ENCODE measurements around the gene TPCN2. TPM values are rescaled to one million over a fixed set of nuclear protein-coding genes. Genes with fewer than 3 reads are reported as not detected.

The TPCN2 gene
- total RNA-seq, 1 experiment from 2014 or later, result 63.6 TPM

DNA sequence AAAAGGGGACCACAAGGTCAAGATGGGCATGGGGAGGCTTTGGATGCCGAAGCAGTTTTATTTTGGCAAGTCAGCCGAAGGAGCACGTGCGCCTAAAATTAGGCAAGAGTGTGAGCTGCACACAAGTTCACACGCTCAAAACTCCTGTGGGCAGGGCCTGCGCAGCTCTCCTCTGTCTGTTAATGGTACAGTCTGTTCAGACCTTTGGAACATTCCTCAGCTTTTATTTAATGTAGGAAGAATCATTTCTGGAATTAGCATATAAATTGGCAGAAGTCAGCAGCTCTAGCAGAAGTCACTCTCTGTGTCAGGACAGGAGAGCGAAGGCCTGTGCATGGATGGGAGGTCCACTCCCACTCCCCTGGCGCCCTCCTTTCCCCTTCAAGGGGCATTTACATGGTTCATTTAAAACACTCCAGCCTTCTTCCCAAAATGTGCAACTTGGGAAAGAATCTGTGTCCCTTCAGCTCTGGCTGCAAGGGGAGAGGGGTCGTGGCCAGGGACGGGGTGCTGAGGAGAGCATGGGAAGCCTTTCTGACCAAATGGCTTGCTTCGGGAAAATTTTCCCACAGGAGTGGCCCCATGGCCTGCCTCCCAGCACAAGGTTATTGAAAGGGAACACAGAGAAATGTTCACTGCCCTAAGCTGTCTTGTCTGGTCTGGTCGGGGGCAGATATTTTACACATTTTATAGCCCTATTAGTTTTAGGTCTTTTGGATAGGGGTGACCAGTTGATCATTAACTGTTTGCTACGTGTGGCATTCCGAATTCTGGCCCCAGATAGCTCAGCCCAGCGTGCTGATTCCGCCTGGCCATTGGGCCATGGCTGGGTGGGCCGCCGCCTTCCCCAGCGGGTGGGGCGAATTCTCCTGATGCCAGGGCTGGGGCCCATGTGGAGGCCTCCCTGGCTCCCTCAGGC is 63.2 kb downstream of the TPCN2 start:
- H3K27me3 Mint-ChIP-seq (ENCODE audit: insufficient read depth, unreplicated experiment), result no peaks in the 10 kb centered on the region
- TSS peak; percentile 88 for BruUV-seq (replicated peaks)
- H3K9me3 Mint-ChIP-seq (ENCODE audit: unreplicated experiment), result peaks cover 24% of the 10 kb centered on the region
- H3K4me1 Mint-ChIP-seq (ENCODE audit: low read depth, unreplicated experiment), result peaks cover 27% of the 10 kb centered on the region
- POLR2A ChIA-PET, result interaction anchor here (1.4 kb wide), 1 partner anchor 11 kb away, joined by 5 read pairs; no protein-coding TSS in a partner anchor
- Histone ChIP-seq H3K36me3 (ENCODE audit: control insufficient read depth, insufficient read depth, low read length) (peaks cover 3% of the 10 kb centered on the region; the same call in 1 of the 2 replicates), H3K9me3 (peaks cover 15% of the 10 kb centered on the region), H3K4me3 (ENCODE audit: low read depth, low read length) (no peak overlapping the region), H3K4me1 (peaks cover 47% of the 10 kb centered on the region), H3K27me3 (replicated peaks; ENCODE audit: control insufficient read depth, insufficient read depth, low read length) (no peaks in the 10 kb centered on the region)
- TF ChIP-seq, protein P1, sequence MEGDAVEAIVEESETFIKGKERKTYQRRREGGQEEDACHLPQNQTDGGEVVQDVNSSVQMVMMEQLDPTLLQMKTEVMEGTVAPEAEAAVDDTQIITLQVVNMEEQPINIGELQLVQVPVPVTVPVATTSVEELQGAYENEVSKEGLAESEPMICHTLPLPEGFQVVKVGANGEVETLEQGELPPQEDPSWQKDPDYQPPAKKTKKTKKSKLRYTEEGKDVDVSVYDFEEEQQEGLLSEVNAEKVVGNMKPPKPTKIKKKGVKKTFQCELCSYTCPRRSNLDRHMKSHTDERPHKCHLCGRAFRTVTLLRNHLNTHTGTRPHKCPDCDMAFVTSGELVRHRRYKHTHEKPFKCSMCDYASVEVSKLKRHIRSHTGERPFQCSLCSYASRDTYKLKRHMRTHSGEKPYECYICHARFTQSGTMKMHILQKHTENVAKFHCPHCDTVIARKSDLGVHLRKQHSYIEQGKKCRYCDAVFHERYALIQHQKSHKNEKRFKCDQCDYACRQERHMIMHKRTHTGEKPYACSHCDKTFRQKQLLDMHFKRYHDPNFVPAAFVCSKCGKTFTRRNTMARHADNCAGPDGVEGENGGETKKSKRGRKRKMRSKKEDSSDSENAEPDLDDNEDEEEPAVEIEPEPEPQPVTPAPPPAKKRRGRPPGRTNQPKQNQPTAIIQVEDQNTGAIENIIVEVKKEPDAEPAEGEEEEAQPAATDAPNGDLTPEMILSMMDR (IDR thresholded peaks at IDR 0.05; ENCODE audit: insufficient read depth in 1 of 2, low read depth in 1 of 2, low read length in 1 of 2, severe bottlenecking in 1 of 2, unreplicated experiment in 1 of 2), result no peak
- H3K36me3 Mint-ChIP-seq (ENCODE audit: insufficient read depth, unreplicated experiment), result no peaks in the 10 kb centered on the region
- intact Hi-C loops (cut with micrococcal nuclease; ENCODE audit: unreplicated experiment), result no loop called here
- H3K27ac Mint-ChIP-seq (ENCODE audit: unreplicated experiment), result no peak overlapping the region
- H3K4me3 Mint-ChIP-seq (ENCODE audit: unreplicated experiment), result no peak overlapping the region
- peak in 1 of 2 experiments; percentile 57 for DNase-seq
- CTCF ChIA-PET, result interaction anchor here (0.6 to 4.7 kb wide), 4 partner anchors 9 to 76 kb away, joined by 3 to 30 read pairs (median 3); no protein-coding TSS in a partner anchor

DNA sequence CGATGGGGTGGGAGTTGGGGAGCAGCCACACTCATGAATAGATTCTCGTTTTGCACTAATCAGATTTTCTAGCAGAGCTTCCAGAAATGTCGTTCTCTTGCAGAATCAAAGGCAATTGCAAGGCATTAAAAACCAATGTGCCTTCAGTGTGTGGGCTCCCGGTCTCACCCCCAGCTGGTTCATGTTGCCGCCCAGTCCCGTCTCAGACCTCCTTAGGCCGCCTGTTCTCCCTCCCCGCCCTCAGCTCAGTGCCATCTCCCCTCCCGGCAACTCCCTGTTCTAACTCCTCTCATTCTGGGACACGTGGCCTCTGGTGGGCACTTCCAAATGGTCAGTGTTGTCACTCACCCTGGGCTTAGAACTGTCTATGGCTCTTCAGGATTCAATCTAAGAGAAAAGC is 64.5 kb downstream of the TPCN2 start:
- Histone ChIP-seq H3K36me3 (ENCODE audit: control insufficient read depth, insufficient read depth, low read length) (peaks cover 3% of the 10 kb centered on the region; the same call in 1 of the 2 replicates), H3K4me3 (ENCODE audit: low read depth, low read length) (no peak overlapping the region), H3K4me1 (peaks cover 47% of the 10 kb centered on the region), H3K9me3 (peaks cover 8% of the 10 kb centered on the region; the same call in 1 of the 2 replicates), H3K27me3 (replicated peaks; ENCODE audit: control insufficient read depth, insufficient read depth, low read length) (no peaks in the 10 kb centered on the region)
- ChIA-PET CTCF (interaction anchor here (4.7 kb wide), 1 partner anchor 18 kb away, joined by 30 read pairs; no protein-coding TSS in a partner anchor), POLR2A (interaction anchor here (1.4 kb wide), 1 partner anchor 10 kb away, joined by 5 read pairs; no protein-coding TSS in a partner anchor)
- Mint-ChIP-seq H3K36me3 (ENCODE audit: insufficient read depth, unreplicated experiment) (no peaks in the 10 kb centered on the region), H3K27me3 (ENCODE audit: insufficient read depth, unreplicated experiment) (no peaks in the 10 kb centered on the region), H3K9me3 (ENCODE audit: unreplicated experiment) (peaks cover 20% of the 10 kb centered on the region), H3K4me1 (ENCODE audit: low read depth, unreplicated experiment) (peaks cover 34% of the 10 kb centered on the region), H3K4me3 (ENCODE audit: unreplicated experiment) (no peak overlapping the region), H3K27ac (ENCODE audit: unreplicated experiment) (peak overlapping the region; percentile 58)
- BruUV-seq (replicated peaks), result no TSS peak
- DNase-seq, result no peak
- intact Hi-C loops (cut with micrococcal nuclease; ENCODE audit: unreplicated experiment), result no loop called here
- TF ChIP-seq, protein P1 (IDR thresholded peaks at IDR 0.05; ENCODE audit: insufficient read depth in 1 of 2, low read depth in 1 of 2, low read length in 1 of 2, severe bottlenecking in 1 of 2, unreplicated experiment in 1 of 2), result no peak

DNA sequence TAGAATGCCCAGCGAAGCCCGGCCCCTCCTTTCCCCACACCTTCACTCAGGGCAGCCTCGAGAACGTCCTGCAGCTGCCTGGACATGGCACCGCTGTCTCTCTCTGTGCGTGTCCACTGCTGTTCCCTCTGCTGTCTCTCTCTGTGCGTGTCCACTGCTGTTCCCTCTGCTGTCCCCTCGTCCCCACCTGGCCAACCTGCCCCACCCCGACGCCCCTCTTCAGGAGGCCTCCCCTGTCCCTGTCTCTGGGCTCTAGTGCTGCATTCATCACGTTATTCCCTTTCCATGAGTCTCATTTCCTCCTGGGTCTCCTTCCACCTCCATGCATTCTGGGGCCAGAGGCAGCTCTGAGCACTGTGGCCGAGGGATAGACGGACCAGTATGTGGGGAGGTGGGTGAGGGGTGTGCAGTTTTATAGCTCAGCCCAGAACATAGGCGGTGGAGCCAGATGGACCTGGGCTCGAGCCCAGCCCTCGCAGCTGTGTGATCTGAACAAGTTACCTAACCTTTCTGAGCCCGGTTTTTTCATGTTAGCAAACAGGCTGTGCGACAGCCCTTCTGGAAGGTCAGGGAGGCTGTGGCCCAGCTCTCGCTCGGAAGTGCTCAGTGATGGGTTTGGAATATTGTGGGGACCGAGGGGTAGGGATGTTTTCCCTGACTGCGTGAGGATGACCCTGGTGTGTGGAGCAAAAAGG is 65.1 kb downstream of the TPCN2 start:
- Histone ChIP-seq H3K36me3 (ENCODE audit: control insufficient read depth, insufficient read depth, low read length) (no peaks in the 10 kb centered on the region; the same call in 1 of the 2 replicates), H3K4me3 (ENCODE audit: low read depth, low read length) (no peak overlapping the region), H3K9me3 (peaks cover 3% of the 10 kb centered on the region; the same call in 1 of the 2 replicates), H3K4me1 (peaks cover 47% of the 10 kb centered on the region), H3K27me3 (replicated peaks; ENCODE audit: control insufficient read depth, insufficient read depth, low read length) (no peaks in the 10 kb centered on the region)
- Mint-ChIP-seq H3K4me3 (ENCODE audit: unreplicated experiment) (no peak overlapping the region), H3K9me3 (ENCODE audit: unreplicated experiment) (peaks cover 16% of the 10 kb centered on the region), H3K36me3 (ENCODE audit: insufficient read depth, unreplicated experiment) (no peaks in the 10 kb centered on the region), H3K27ac (ENCODE audit: unreplicated experiment) (peak overlapping the region; percentile 58), H3K4me1 (ENCODE audit: low read depth, unreplicated experiment) (peaks cover 34% of the 10 kb centered on the region), H3K27me3 (ENCODE audit: insufficient read depth, unreplicated experiment) (no peaks in the 10 kb centered on the region)
- intact Hi-C loops (cut with micrococcal nuclease; ENCODE audit: unreplicated experiment), result no loop called here
- no peak for DNase-seq
- no TSS peak for BruUV-seq (replicated peaks)
- ChIA-PET CTCF (interaction anchor here (0.8 to 4.7 kb wide), 2 partner anchors 10 to 18 kb away, joined by 3 to 30 read pairs; no protein-coding TSS in a partner anchor), POLR2A (no interaction called here)
- TF ChIP-seq, protein P1 (IDR thresholded peaks at IDR 0.05; ENCODE audit: insufficient read depth in 1 of 2, low read depth in 1 of 2, low read length in 1 of 2, severe bottlenecking in 1 of 2, unreplicated experiment in 1 of 2), result no peak

All from Caco-2 (cell line).